Measurements from ENCODE around the gene IER5.
"Not testable (repeated sequence)": the region's sequence is repeated elsewhere in the genome, so short reads cannot be mapped to it uniquely, and the experiment has no call there.

DNA sequence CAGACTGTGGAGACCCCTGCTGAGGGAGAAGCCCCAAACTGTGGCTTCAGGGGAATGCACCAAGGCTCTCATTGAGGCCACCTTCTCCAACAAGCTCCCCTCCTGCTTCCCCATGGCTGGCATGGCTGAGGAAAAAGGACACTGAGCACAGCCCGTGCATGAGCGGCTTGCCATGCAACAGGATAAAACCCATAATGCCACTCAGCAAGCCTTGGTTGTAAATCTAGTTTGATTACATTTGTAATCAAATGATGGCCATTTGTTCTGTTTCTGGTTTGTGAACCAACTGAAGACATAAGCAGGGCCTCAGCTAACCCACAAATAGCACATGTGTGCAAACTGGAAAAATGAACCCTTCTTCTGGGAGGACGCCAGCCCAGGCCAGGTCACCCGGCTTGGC is 27.6 kb upstream of the IER5 start:
- TF ChIP-seq, protein P1, sequence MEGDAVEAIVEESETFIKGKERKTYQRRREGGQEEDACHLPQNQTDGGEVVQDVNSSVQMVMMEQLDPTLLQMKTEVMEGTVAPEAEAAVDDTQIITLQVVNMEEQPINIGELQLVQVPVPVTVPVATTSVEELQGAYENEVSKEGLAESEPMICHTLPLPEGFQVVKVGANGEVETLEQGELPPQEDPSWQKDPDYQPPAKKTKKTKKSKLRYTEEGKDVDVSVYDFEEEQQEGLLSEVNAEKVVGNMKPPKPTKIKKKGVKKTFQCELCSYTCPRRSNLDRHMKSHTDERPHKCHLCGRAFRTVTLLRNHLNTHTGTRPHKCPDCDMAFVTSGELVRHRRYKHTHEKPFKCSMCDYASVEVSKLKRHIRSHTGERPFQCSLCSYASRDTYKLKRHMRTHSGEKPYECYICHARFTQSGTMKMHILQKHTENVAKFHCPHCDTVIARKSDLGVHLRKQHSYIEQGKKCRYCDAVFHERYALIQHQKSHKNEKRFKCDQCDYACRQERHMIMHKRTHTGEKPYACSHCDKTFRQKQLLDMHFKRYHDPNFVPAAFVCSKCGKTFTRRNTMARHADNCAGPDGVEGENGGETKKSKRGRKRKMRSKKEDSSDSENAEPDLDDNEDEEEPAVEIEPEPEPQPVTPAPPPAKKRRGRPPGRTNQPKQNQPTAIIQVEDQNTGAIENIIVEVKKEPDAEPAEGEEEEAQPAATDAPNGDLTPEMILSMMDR (IDR thresholded peaks at IDR 0.05; ENCODE audit: insufficient read depth, low read length) = not testable (repeated sequence)
- not testable (repeated sequence) for TF ChIP-seq POLR2AphosphoS5, GABPA (IDR thresholded peaks at IDR 0.05; ENCODE audit: low read depth)
- TF ChIP-seq, protein P2, sequence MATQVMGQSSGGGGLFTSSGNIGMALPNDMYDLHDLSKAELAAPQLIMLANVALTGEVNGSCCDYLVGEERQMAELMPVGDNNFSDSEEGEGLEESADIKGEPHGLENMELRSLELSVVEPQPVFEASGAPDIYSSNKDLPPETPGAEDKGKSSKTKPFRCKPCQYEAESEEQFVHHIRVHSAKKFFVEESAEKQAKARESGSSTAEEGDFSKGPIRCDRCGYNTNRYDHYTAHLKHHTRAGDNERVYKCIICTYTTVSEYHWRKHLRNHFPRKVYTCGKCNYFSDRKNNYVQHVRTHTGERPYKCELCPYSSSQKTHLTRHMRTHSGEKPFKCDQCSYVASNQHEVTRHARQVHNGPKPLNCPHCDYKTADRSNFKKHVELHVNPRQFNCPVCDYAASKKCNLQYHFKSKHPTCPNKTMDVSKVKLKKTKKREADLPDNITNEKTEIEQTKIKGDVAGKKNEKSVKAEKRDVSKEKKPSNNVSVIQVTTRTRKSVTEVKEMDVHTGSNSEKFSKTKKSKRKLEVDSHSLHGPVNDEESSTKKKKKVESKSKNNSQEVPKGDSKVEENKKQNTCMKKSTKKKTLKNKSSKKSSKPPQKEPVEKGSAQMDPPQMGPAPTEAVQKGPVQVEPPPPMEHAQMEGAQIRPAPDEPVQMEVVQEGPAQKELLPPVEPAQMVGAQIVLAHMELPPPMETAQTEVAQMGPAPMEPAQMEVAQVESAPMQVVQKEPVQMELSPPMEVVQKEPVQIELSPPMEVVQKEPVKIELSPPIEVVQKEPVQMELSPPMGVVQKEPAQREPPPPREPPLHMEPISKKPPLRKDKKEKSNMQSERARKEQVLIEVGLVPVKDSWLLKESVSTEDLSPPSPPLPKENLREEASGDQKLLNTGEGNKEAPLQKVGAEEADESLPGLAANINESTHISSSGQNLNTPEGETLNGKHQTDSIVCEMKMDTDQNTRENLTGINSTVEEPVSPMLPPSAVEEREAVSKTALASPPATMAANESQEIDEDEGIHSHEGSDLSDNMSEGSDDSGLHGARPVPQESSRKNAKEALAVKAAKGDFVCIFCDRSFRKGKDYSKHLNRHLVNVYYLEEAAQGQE (IDR thresholded peaks at IDR 0.05; ENCODE audit: insufficient replicate concordance, low read depth) = not testable (repeated sequence)

Measured in HL-60 (cell line).